C4-2B (cell line): ENCODE results near the gene FMNL2.

Experiments
- H3K27ac ChIP-seq: fragments of 450-650 bp; 2 replicates; pipeline ENCODE4 v1.5.1; 2017
- ZFX ChIP-seq: fragments of 450-650 bp; IDR thresholded peaks from 2 replicates; pipeline ENCODE4 v1.6.1; 2017
- TF ChIP-seq, protein P1 (sequence below): fragments of 450-650 bp; conservative IDR thresholded peaks from 2 replicates; pipeline ENCODE4 v1.5.1; 2017; ENCODE audit warnings: mild to moderate bottlenecking

FMNL2 gene

DNA sequence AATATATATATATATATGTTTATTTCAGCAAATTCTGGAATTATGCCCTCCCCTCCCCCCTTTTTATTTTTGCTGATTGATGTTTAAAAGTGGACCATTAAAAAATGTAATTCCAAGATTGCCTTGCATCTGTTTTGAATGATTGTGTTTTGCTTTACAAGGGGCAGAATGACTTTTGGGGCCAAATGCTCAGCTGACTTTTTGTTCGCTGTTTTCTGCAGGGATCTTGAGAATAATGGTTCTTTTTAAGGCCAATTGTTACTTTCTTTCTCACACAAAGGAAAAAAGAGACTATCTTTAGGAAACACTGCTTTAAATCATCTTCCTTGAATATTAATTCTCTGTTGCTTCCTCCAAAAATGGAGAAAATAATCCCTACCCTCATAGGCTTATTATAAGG lies 95.9 kb downstream of the FMNL2 start:
- no peak overlapping the region for H3K27ac ChIP-seq
- TF ChIP-seq, protein P1, sequence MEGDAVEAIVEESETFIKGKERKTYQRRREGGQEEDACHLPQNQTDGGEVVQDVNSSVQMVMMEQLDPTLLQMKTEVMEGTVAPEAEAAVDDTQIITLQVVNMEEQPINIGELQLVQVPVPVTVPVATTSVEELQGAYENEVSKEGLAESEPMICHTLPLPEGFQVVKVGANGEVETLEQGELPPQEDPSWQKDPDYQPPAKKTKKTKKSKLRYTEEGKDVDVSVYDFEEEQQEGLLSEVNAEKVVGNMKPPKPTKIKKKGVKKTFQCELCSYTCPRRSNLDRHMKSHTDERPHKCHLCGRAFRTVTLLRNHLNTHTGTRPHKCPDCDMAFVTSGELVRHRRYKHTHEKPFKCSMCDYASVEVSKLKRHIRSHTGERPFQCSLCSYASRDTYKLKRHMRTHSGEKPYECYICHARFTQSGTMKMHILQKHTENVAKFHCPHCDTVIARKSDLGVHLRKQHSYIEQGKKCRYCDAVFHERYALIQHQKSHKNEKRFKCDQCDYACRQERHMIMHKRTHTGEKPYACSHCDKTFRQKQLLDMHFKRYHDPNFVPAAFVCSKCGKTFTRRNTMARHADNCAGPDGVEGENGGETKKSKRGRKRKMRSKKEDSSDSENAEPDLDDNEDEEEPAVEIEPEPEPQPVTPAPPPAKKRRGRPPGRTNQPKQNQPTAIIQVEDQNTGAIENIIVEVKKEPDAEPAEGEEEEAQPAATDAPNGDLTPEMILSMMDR = no peak
- TF ChIP-seq ZFX = no peak

DNA sequence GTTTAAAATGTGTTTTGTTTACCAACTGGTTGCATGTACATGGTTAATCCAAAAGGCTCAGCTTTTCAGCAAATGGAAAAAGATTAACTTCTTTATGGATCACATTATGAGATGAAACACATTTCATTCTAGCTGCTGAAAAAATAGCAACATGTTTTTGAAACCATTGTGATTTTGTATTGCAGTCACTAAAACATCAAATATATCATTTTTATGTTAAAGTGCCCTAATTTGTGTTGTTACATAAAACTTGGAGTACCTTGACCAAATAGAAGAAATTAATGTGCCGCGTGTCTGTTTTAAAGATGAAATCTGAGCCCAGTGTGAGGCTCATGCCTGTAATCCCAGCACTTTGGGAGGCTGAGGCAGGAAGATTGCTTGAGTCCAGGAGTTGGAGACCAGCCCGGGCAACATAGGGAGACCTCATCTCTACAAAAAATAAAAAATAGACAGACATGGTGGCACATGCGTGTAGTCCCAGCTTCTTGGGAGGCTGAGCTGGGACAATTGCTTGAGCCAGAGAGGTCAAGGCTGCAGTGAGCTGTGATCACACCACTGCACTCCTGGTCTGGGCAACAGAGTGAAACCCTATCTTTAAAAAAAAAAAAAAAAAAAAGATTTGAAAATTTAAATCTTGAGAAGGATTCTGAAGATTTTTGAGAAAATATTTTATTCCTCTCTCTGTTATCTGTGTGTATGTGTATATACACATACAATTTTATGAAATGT lies 96.6 kb downstream of the FMNL2 start:
- no peak for TF ChIP-seq ZFX
- TF ChIP-seq, protein P1 = no peak
- no peak overlapping the region for H3K27ac ChIP-seq

DNA sequence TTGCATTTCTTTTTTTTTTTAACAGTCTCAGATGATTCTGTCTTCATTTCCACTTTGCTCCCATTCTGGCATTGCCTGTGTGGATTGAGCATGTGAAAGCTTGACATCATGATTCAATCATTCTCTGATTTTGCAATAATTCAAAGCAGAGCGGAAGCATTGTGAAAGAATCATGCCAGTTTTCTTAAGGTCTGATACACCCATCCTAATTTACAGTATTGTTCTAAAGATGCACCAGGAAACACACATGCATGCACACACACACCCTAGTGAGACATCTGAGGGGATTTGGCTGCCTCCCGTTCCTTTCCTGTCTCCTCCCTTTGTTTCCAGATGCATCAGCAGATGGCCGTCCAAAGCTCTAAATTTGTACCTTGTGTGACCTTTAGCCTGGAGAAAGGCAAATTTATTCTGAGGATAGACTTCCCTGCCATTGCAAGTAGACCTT lies 97.3 kb downstream of the FMNL2 start:
- no peak overlapping the region for H3K27ac ChIP-seq
- TF ChIP-seq, protein P1 = no peak
- no peak for TF ChIP-seq ZFX

DNA sequence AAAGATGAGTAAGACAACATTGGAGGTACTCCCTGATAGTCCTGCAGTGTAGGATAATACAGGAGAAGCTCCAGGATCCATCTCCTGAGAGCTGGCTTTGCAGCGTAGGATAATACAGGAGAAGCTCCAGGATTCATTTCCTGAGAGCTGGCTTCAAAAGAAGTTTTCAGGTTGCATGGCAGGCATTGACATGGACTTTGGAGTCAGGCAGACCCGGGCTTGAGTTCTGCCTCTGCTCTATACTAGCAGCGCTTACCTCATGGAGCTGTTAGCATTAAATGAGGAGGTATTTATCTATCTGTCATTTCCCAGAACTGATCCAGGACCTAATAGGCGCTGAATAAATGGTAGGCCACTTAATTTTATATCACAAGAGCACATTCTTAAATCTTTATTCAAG lies 97.8 kb downstream of the FMNL2 start:
- no peak for TF ChIP-seq ZFX
- TF ChIP-seq, protein P1 = no peak
- no peak overlapping the region for H3K27ac ChIP-seq

DNA sequence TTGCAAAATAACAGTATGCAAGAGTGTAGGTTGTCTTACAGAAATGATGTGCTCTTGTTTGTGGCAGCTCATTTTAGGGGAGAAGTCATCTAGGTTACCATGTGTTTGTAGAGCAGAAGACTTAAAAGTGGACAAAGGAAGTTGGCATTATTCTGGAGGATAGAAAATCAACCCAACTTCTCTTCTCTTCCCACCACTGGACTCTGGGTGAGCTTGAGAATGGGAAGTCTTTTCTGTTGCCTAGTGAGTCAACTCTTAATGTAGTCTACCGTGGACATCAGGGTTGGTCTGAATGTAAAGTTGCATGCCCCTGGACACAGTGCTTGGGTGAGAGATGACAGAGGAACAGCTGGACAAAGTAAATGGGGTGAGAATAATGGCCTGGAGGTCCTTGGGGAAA lies 98.3 kb downstream of the FMNL2 start:
- TF ChIP-seq, protein P1 = no peak
- no peak for TF ChIP-seq ZFX
- no peak overlapping the region for H3K27ac ChIP-seq

DNA sequence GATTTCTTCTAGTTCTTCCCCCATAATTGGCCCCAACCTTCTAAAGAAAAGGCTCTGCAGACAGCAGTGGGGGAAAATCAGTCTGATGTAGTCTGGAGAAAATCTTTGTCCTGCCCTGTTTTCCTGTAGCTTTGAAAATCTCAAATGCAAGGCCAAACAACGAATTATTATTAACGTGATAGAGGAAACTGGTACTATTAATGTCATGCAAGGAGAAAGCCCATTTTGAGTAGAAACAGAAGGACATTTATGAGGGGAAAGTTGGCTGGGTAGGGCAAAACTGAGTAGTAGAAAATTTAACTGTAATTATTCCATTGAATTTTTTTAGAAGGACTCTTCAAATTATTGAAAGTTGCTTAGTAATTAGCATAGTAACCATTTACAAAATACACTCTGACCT lies 98.8 kb downstream of the FMNL2 start:
- TF ChIP-seq, protein P1 = no peak
- no peak for TF ChIP-seq ZFX
- H3K27ac ChIP-seq = no peak overlapping the region

DNA sequence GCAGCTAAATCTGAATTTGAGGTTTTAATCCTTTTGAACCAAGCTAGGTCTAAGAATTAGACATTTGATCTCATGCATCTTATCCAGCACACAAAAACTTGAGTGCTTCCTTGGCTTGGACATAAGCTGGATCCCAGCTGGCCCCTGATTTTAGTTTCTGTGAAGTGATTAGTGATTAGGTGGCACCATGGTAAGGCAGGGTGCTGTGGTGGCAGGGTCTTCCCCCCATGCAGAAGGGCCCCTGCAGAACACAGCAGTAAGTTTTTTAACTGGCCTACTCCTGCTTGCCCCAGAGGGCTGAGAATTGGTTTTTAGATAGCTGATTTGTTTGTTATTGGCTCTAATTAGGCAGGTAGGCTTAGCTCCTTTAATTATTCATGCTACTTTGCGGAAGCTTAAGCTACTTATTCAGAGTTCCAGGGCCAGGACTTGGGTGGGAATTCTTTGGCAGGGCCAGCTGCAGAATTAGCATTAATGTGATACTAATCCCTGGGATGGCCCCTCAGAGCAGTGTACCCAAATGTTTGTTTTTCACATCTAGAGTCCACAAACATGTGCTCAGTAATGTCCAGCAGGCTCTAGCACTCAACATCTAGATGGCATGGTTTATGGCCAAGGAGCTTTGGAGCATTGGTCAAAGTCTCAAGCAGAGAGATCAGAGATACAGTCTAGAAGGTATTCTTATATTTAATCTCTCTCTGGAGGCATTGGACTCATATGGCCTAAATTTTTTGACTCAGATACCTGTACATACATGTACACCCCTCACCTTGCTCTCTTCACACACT lies 99.6 kb downstream of the FMNL2 start:
- TF ChIP-seq ZFX = no peak
- TF ChIP-seq, protein P1 = no peak

More for the DNA sequence above, 99.6 kb downstream of the FMNL2 start:
- H3K27ac ChIP-seq = no peak overlapping the region
